NCI-H1694 treated with DMSO at 0.1 percent for 48 hours (cell line): Measurements from ENCODE around the gene POU2F3.

ENCODE experiments used
- DNase-seq: peaks from one replicate; lab custom pipeline; 2025; lab: John Stamatoyannopoulos, UW

POU2F3 gene

DNA sequence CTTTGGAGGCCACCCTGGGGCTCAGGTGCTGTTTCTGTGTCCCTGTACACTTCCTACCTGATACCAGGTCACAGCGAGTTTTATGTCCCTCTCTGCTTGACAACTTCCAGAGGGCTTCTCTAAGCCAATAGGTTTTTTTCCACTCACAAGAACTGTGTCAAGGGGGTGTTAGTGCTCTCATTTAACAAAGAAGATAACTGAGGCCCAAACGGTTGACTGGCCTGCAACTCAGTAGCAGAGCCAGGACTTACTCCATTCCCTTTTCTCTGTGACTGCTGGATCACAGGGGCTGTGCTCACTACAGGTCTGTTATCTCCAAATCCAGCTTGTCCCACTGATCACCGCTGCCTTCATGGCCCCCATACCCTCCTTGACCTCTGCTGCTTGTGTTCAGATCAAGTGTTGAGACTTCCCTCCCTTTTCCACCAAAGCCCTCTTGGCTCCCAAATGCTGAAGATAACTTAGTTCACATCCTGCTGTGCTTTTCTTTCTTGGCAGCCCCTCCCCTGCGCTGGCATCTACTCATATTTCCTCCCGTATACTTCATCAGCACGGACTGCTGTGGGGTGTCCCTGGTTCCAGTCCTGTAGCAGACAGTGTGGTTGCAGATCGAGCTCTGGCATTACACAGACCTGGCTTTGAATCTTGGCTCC is 41.3 kb downstream of the POU2F3 start:
- DNase-seq = no peak

DNA sequence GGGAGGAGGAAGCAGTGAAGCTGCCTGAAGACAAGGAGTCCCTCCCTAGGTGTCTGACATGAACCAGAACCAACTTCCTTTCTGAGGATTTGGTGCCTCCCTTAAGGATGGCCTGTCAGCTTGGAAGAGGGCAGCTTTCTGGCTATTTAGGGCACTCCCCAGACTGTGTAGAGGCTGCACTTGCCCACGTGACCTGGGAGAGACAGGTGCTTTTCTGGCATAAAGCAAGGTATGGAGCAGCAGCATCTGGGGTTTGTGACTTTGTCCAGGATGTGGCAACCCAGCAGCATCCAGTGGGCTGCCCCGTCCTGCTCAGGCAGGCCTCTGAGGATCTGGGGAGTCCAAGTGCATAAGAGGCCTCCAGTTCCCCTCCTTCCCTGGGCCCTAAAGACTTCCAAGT is 43.2 kb downstream of the POU2F3 start:
- DNase-seq = no peak

DNA sequence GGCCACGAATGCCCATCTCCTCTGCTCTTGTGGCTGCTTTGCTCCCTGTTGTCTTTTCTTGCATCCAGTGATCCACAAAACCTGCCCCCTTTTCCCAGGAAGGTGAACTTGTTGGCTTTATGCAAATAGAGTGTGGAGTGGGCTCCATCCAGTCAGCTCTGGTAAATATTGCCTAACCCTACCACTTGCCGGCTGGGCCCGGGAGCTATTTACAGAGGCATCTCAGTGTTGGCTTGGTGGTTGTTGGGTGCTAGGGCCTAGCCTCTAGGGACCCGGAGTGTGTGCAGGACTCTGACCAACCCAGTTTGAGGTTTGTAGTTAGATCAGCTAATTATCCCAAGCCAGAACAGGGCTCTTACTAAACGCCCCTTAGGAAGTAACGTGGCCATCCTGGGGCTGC is 44.3 kb downstream of the POU2F3 start:
- no peak for DNase-seq

DNA sequence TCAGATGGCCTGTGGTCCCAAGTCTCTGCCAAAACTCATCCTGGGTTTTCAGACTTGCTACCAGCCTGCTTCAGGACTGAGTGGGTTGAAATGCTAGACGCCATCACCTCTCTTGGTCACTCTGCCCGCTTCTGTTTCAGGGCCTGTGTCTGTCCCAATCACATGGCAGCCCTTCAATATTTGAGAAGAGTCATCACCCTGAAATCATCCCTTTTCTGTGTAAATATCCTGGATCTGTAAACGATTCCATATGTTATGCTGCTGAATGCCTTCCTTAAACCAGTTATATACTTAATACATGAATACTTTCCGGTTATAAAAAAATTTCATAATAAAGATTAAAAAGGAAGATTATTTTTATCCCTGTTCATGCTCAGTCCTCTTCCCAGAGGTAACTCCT is 45.3 kb downstream of the POU2F3 start:
- DNase-seq = no peak

DNA sequence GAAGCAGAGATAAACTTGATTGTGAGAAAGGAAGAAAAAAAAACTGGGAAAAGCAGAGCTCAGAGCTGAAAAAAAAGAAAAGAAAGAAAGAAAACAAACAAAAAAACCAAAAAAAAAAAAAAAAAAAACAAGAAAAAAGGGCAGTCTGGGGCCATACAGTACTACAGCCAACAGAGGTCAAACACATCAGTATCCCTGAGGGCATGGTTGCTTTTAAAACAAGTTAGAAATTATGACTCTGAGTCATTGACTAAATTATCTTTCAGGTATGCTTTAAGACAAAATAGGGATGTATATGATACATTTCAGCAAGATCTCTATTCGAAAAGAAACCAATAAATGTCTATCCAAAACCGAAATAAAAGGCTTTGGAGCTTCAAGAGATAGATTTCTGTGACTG is 48.1 kb downstream of the POU2F3 start:
- DNase-seq = no peak

DNA sequence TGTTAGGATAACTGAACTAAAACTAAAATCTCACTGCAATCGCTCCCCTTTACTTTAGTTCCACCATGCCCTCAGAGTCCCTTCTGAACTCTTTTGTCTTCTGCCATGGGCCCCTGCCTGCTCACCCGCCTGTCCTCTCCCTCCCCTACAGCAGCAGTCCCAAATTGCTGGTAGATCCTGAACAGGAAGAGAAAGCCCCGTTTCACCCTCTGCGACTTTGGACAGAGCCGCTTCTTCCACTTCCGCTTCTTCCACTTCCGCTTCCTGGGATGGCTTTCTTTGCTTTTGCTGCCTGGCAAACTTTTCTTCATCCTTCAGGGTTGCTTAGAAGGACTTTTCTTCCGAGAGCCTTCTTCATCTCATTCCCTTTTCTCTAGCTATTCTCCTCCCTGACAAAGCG is 49.5 kb downstream of the POU2F3 start:
- no peak for DNase-seq

DNA sequence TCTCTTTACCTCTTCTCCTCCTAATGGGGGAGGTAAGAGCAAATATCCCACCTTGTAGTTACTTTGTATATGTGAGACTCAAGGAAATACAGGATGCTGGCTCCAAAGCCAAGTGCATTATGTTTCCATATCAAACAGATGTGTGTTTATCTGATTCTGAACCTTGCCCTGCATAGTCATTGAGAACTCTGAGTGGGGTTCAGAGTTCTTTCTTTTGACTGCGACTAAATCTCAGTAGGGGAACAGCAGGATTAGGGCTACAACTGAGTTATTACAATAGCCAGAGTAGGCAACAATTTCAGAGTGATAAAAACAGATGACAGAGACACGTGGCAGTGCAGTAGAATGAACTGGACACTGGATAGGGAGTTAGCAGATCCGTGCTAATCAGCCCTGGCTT is 51.0 kb downstream of the POU2F3 start:
- no peak for DNase-seq

DNA sequence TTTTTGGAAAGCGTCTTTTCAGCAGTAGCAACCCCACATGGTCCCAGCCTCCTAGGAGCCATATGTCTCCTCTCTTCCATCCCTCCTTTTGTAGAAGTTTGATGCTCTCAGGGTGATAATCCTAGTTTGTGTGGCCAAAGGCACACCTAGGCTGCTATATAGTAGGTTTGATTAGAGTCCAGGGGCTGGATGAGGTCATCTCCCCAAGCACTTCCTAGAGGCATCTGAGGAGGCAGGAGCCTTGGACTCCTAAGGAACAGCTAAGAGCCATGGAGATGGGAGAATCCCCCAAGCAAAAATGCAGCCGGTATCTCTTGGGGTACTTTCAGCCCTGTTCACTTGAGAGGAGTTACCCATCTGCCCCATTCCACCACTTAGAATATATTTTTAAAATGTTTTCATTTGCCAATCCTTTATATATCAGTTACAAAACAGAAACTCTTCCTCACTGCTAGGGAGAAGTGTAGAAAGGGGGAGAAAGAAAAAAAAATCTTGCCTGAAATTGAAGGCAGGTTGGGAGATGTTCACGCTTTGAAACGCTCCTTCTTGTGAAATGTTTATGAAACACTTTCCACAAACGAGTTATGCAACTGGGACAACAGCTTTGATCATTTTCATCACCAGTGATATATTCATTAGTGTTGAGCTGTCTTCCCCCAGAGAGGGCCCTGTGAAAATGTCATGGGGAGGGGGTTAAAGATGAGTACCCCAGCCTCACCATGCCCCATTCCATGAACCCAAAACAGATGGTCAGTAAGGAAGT is 53.3 kb downstream of the POU2F3 start:
- DNase-seq = no peak

DNA sequence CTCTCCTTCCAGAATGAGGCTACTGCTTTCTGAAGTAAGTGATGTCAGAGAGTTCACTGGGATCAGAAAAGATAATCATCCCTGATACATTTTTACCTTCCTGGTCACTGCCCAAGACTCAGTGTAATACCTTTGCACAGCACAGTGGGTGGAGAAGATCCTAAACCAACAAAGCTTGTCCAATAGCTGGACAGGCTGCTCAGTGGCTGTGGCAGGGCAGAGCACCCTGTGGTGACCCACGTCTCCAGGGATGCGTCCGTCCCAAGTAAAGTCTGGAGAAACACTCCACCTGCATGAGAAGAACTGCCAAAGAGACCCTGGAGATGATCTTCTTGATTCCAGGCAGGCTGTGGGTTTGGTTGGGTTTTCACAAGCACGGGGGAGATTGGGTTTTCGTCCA is 54.2 kb downstream of the POU2F3 start:
- DNase-seq = no peak

DNA sequence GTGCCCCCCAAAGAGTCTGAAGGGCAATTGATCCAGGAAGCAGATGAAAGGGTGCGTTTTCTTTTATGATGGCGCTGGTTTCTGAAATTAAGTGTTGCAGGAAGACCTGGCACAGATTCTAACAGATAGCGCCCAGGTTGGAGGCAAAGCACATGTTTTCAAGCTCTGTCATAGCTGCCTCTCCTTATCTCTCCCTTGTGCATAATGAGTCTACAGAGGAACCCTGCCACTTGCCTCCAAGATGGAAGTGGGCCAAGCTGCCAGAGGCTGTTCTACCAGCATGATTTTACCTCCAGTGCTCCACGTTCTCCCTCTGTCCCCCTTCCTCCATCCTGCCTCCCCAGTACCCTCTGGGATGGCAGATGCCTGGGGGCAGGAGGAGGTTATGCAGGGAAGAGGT is 55.2 kb downstream of the POU2F3 start:
- no peak for DNase-seq

DNA sequence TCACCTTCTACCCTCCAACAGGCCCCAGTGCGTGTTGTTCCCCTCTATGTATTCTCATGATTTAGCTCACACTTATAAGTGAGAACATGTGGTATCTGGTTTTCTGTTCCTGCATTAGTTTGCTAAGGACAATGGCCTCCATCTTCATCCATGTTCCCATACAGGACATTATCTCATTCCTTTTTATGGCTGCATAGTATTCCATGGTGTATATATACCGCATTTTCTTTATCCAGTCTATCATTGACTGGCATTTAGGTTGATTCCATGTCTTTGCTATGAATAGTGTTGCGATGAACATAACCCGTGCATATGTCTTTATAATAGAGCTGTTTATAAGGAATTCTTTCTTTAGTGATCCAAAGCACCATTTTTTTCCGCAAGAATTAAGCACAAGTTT is 56.6 kb downstream of the POU2F3 start:
- DNase-seq = no peak

DNA sequence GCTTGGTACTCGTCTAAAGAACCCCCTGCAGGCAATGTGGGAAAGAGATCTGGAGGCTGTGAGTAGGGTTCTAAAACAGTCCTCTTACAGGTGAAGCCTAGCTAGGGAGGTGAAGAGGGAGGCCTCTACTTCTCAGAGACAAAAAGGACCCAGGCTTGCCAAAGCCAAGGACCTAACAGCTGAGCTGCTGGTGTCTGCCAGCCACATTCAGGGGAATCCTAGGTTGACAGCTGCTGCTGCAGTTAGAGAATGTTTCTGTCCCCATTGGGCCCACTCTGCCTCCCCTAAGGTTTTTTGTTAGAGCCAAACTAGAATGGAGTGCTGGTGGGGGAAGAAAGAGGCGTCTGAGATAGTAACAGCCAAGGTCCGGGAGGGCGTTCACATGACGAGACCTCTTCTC is 58.5 kb downstream of the POU2F3 start:
- no peak for DNase-seq

DNA sequence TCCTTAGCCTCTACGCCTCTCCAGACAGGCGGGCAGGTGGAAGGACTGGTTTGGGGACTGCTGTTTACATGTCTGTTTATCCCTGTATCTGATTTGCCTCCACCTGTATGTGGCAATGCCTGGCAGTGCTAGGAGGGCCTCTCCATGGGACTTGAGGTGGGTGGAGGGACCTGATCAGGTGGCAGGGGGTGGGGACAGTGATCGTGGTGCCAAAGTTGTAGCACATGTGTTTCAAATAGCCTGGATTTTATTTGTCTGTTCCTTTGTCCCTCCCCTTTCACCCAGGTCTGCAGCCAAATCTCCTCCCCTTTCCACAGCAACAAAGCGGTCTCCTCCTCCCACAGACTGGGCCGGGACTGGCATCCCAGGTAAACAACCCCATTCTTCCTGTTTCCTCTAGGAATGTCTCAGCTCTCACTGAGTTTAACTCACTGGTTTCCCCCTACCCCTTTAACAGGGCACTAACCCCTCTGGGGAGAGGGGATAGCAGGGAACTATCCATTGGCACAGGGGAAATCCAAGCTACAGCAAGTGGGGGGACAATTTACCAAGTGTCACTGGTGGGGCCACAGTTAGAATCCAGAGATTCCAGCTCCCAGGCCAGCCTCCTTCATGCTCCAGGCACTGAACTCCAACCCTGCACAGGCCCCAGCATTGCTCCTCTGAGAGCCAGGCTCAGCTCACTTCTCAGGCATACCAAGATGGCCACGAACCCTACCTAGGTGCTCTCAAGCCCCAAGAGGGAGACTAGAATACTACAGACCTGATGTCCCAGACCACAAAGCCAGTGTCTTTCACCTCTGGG is 62.3 kb downstream of the POU2F3 start:
- no peak for DNase-seq

DNA sequence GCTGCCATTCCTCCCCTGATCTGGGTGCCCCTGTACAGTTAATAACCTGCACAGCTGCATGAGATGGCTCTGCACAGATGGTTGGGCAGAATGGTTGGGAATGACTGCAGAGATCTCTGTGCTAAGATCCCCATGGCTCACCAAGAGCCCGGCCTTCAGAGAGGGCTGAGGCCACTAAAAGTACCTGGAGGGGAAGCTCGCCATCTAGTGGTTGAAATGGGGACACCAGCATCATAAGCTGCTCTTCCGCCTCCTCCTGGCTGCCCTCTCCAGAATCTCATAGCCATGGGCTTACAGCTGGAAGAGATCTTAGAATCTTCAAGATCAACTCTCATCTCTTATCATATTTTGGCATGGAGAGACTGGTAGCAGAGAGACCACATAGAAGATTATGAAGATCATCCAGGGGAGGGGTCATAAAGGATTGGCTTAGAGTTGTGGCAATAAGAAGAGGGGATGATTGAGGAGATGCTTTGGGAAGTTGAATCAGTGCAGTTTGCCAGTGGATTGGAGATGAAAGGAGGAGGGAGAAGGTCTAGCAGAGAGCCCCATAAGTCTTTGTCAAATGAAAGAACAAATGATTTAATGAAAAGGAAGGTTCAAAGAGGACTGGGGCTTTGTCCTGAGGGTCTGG is 63.2 kb downstream of the POU2F3 start:
- DNase-seq = no peak

DNA sequence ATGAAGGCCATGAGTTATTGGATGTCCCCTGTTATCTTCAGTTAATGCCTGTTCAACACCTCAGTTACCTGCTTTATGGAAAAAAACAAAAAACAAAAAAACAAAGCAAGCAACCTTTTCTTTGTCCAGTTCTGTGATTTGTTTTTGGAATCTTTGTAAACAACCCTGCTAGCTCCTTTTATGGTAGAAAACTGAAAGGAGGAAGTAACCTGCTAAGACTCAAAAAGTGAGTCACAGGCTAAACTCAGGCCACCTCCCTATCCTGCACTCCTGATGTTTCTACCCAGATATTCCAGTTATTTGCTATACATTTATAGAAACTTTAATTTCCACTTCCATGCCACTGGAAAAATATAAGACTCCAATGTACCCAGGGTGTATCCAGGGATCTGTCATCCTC is 64.6 kb downstream of the POU2F3 start:
- DNase-seq = no peak

DNA sequence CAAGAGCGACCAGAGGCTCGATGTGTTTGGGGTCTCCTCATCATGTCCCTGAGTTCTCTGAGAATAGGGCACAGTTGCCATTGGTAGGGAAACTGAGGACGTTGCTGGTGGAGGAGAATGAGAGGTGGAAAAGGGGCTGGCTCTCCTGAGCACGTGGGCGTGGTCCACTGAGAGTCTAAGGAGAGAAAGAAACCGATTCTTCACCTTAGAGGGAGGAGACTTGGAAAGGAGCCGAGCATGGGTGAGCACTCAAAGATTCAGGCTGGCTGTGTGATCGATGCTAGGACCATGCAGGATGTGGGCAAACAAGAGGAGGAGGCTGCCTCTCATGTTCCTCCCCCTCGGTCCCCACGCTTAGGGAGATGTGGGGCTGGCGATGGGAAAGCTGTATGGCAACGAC is 65.3 kb downstream of the POU2F3 start:
- DNase-seq = no peak

DNA sequence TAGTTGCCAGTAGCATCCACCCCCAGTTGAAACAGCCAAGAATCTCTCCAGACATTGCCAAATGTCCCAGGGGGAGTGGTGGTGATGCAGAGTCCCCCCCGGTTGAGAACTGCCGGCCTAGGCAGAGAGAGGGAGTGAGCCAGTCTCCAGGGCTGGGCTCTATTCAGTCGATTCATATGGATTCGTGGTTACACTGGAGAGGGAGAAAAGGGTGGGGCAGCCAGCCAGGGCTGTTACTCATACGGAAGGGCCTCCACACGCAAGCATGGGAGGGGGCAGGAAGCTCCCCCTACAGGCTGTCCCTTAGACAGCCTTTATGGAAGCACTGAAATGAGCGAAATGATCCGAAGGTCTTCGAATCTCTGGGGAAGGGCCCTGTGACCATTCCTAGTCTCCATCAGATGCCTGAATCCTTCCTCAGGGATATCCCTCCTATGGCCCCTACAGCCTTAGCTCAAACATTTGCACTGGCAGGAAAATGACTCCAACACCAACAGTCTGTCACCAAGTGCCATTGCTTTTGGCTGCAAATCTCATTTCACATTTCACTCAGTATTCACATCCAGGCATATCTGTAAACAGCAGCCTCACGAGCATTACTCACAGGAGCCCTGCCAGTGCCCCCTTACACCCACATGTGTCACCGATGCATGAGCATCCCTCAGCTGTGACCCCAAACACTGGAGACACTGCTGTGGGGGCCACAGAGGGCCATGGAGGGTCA is 66.7 kb downstream of the POU2F3 start:
- DNase-seq = no peak

DNA sequence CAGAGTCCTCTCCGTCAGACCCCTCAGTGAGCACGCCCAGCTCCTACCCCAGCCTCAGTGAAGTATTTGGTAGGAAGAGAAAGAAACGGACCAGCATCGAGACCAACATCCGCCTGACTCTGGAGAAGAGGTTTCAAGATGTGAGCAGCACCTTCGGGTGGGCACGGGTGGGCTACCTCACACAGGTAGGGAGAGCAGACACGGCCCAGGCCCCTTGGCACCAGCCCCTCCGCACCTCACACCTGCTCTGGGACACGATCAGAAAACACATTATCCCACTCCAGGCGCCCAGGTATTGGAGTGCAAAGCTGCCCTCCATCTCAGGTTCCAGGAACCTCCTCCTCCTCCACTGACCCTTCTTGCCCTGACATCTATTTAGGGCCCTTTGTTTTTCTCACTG is 67.5 kb downstream of the POU2F3 start:
- DNase-seq = no peak

DNA sequence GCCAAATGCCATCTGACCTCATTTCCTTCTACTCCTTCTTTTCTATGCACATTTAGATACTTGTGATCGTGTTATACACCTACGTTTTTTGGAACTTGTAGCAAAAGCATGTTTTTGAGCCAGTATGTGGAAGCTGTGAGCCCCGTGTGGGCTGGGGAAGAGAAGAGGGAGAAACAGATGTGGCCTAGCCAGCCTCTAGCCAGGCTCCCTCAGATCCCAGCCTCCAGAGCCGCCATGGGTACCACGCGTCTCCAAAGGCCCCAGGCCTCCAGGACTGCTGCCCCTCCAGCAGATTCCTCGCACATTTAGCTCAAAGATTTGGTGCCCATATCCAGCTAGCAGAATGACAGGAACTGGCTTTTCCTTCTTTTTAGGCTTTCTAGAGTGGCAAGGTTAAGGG is 68.1 kb downstream of the POU2F3 start:
- no peak for DNase-seq

DNA sequence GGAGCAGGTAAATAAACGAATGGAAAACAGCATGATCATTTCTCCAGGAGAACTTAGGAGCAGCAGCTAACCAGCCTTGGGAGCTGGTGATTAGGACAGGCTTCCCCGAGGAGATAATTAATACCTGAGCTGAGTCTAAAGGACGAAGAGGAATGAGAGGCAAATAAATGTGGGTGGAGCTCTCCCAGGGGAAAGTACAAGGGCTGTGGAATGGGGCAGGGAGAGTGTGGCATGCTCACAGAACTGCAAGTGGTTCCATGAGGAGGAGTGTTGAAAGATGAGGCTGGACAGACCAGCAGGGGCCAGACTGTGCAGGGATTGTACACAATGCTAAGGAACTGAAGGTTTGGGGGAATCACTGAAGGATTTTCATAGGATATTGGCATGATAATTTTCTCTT is 70.9 kb downstream of the POU2F3 start:
- no peak for DNase-seq

DNA sequence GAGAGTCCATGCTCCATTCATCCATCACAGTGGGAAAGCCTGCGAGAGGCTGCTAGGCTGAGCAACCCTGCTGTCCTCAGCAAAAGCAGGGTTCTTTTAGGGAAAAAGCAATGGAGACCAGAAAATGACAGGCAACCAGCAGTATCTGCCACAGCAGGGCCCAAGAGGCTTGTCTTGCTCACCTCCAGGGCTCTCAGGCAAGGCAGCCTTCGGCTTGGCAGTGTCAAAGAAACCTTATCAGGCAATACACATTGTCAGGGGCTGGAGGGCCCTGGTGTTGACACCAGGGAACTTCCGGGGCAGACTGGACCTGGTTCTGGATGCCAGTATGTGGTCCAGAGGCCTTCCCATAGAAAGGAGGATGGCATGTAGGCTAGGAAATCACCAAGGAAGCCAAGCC is 74.9 kb downstream of the POU2F3 start:
- DNase-seq = no peak
